ENCODE data around the gene PDZD2. TPM values are rescaled to one million over a fixed set of nuclear protein-coding genes. Genes with fewer than 3 reads are reported as not detected.

The PDZD2 gene
- total and polyA plus RNA-seq, 2 experiments from 2014 or later: 8.3 to 16.9 TPM

GRCh38 chr5:31722111-31722510 lies 83.2 kb downstream of the PDZD2 start:
- Histone ChIP-seq H3K36me3 (ENCODE audit: insufficient read depth) (no peaks in the 10 kb centered on the region), H3F3A (replicated peaks; ENCODE audit: low read depth) (no peaks in the 10 kb centered on the region), H3K4me2 (no peak overlapping the region), H3K9me2 (ENCODE audit: insufficient read depth) (0 out of 2 replicates have a peak, but pooled peaks cover 4% of the 10 kb centered on the region), H3K4me1 (ENCODE audit: insufficient read depth) (peaks cover 16% of the 10 kb centered on the region), H3K27me3 (ENCODE audit: insufficient read depth) (no peaks in the 10 kb centered on the region), H3K79me2 (replicated peaks; ENCODE audit: insufficient read depth) (no peaks in the 10 kb centered on the region), H3K27ac (ENCODE audit: low read depth) (no peak overlapping the region), H4K20me1 (replicated peaks; ENCODE audit: insufficient read depth) (no peaks in the 10 kb centered on the region), H3K4me3 (no peak overlapping the region), H2AFZ (no peak overlapping the region)
- no peak overlapping the region for H3K4me3 Mint-ChIP-seq
- H3K4me1 Mint-ChIP-seq: peaks cover 12% of the 10 kb centered on the region; the same call in 2 of the 3 replicates
- H3K9me3 Mint-ChIP-seq: no peaks in the 10 kb centered on the region
- no peak for TF ChIP-seq CREB1 (CRISPR knock-in tag; IDR thresholded peaks at IDR 0.05; ENCODE audit: low read depth)
- no peak for TF ChIP-seq ZNF462 (CRISPR knock-in tag; IDR thresholded peaks at IDR 0.05)
- no peak for TF ChIP-seq ETS1 (IDR thresholded peaks at IDR 0.05)
- TF ChIP-seq ZNF114 (CRISPR knock-in tag; IDR thresholded peaks at IDR 0.05): no peak
- TF ChIP-seq NANOG (IDR thresholded peaks at IDR 0.05; ENCODE audit: borderline replicate concordance): no peak
- TF ChIP-seq EZH2phosphoT487 (IDR thresholded peaks at IDR 0.05; ENCODE audit: unreplicated experiment): no peak
- TF ChIP-seq POLR2AphosphoS5 (IDR thresholded peaks at IDR 0.05; ENCODE audit: low read depth): no peak
- TF ChIP-seq JUNB (IDR thresholded peaks at IDR 0.05; ENCODE audit: unreplicated experiment): no peak
- no peak overlapping the region for H3K27ac Mint-ChIP-seq
- ATAC-seq: no peak
- H3K36me3 Mint-ChIP-seq (ENCODE audit: low read depth): no peaks in the 10 kb centered on the region
- peaks cover 2% of the 10 kb centered on the region for H3K27me3 Mint-ChIP-seq (ENCODE audit: insufficient read depth, low read depth, poor library complexity)
- no peak for DNase-seq (ENCODE audit: low spot score)

All from GM23338 (cell line).